Midbrain (tissue), 1 donor: Measurements from ENCODE around the gene CHTOP.

ENCODE experiments used
- DNase-seq: peaks from one replicate; lab custom pipeline; 2025; lab: John Stamatoyannopoulos, UW

CHTOP gene

DNA sequence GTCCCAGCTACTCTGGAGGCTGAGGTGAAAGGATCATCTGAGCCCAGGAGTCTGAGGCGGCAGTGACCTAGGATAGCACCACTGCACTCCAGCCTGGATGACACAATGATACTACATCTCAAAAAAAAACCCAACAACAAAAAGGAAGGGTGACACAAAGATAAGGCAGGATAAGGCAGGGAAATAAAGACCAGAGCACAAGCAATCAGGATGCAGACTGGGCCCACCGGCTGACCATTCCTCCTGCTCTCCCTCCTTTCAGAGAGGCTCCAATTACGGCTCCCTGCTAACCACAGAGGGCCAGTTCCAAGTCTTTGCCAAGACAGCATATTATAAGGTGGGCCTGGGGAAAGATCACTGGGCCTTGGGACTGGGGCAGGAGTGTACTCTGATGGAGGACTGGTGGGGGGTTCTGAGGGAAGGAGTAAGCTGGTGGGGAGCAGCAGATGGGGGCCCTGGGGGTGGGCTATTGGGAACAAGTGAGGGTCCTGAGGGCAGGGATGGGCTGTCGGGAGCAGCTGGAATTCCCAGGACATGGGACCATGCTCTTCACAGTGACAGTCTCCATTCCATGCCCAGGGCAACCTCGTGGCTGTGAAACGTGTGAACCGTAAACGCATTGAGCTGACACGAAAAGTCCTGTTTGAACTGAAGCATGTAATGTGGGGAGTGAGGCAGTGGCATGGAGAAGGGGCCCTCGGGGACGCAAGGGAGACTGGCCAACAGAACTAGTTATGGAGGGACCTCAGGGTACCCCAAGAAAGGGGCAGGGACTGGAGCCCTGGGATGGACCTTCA is 51.9 kb downstream of the CHTOP start:
- no peak for DNase-seq

DNA sequence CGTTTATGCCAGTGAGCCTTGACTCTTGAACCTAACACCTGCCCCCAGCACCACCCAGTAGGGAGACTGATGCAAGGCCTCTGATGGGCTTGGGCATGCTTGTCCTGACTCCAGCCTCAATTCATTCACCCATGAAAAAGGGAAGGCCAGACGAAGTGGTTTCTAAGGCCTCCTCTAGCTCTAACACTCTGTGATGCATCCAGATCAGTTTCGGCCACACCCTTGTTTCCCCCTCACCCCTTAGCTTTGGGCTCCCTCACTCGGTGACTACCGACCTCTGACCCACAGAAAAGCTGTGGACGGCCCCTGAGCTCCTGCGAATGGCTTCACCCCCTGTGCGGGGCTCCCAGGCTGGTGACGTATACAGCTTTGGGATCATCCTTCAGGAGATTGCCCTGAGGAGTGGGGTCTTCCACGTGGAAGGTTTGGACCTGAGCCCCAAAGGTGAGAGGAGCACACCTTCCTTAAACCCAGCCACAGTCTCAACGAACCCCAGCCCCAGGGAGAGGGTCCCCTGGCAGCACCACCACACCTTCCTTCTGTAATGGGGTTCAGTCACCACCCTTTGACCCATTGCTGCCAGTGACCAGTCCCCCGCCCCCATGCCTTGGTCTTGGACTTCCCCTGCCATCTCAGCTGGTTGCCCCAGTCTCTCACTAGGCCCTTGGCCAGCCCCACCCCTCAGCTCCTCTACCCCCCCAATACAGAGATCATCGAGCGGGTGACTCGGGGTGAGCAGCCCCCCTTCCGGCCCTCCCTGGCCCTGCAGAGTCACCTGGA is 53.7 kb downstream of the CHTOP start:
- no peak for DNase-seq

DNA sequence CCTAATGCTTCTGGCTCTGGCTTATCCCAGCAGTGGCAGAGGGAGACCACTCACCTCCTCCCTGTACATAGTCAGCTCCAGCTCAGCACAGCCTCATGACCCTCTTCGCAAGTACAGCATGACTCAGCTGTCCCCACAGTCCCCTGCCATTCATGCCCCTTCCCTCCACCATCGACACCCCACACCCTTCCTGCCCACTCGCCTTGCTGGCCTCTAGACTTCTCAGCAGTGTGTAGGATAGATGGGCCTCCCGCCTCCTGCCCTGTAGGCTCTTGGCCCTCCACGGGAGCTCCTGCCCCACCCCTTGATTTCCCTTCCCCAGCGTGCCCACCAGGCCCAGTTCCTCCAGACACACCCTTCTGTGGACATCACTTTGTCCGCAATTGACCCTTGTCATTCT is 54.4 kb downstream of the CHTOP start:
- DNase-seq, result no peak

DNA sequence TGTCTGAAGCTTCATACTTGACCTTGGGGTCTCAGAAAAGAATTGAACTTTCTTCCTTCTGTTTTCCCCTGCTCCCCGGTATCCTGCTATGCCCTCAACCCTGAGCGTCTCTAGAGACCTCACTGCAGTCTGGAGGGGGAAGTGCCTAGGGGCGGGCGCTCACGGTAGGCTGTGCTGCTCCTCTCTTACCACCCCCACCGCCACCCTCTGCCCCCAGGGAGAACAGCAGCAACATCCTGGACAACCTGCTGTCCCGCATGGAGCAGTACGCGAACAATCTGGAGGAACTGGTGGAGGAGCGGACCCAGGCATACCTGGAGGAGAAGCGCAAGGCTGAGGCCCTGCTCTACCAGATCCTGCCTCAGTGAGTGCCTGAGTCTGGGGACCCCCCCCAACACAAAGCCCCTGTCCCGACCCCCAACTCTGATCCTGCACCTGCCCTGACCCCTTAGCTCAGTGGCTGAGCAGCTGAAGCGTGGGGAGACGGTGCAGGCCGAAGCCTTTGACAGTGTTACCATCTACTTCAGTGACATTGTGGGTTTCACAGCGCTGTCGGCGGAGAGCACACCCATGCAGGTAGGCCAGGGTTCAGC is 55.0 kb downstream of the CHTOP start:
- DNase-seq, result no peak

DNA sequence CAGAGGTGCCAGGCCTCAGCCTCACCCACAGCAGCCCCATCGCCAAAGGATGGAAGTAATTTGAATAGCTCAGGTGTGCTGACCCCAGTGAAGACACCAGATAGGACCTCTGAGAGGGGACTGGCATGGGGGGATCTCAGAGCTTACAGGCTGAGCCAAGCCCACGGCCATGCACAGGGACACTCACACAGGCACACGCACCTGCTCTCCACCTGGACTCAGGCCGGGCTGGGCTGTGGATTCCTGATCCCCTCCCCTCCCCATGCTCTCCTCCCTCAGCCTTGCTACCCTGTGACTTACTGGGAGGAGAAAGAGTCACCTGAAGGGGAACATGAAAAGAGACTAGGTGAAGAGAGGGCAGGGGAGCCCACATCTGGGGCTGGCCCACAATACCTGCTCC is 59.6 kb downstream of the CHTOP start:
- DNase-seq, result no peak
